Measurements from ENCODE around the gene THRAP3.

The THRAP3 gene

GRCh38 chr1:36328713-36329112, 104.5 kb downstream of the THRAP3 start:
- no peak for FAIRE-seq

DNA sequence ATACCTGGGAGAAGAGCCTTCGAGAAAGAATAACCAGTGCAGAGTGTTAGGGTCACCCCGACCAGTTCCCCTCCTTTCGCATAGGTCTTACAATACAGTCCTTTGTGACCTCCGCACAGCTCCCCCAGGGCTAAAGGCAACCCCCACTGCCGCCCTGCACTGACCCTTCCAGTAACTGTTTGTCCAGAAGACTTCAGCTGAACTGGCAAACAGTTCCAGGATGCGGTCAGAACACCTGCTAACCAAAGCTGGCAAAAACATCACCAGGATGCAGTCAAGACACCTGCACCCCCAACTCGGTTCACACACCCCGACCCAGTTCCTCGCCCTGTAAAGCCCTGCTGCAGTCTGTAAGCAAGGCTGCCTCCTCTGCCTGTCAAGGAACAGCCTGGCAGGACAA, 105.6 kb downstream of the THRAP3 start:
- FAIRE-seq, result no peak

DNA sequence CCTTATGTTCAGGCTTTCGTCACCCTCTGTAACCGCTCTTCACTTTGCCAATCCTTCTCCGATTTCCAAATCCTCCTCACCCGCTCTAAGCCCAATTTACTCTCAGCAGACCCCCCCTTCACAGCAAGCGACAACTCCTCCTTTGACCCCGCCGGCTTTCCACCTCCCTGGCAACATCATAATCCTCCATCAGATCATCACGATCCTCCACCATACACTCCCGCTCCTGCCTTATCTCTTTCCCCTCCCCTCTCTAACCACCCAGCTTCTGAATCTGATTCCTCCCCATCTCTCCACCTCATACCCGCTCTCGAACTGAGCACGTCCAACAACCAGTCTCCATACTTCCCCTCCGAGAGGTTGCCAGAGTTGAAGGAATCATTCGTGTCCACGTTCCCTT, 106.7 kb downstream of the THRAP3 start:
- no peak for FAIRE-seq

DNA sequence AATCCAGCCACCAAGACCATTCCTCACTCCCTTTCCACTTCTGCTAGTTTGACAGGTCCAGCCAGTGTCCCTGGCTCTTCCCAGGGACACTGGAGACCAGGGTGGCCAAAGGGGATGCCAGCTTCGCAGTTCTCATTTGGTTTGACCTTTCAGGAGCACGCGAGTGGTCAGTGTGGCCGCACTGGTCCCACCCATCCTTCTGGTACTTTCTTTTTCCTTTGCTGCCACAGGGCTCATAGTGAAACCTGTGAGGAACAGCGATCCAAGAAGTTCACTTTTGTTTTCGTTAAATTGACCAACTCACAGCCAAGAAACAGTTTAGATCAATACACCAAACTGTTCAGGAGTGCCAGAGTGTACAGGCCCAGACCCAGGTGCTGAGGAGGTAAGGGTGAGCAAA, 113.6 kb downstream of the THRAP3 start:
- no peak for FAIRE-seq

DNA sequence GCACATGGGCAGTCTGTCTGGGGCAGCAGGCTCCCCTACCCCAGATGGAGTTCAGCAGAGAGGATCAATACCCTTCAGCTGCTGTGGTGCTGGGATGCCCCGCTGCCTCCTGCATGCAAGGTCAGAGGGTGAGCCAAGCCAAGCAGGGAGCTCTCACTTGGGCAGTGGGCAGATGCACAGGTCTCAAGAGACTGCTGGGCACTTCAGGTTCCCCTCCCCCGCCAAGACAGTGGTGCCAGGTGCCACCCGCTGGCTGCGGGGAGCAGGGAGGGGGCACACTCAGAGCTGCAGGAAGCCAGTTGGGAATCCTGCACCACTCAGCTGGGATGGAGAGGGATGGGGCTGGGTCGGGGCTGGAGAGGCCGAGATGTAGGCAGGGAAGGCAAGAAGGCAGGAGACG, 115.0 kb downstream of the THRAP3 start:
- FAIRE-seq, result no peak

DNA sequence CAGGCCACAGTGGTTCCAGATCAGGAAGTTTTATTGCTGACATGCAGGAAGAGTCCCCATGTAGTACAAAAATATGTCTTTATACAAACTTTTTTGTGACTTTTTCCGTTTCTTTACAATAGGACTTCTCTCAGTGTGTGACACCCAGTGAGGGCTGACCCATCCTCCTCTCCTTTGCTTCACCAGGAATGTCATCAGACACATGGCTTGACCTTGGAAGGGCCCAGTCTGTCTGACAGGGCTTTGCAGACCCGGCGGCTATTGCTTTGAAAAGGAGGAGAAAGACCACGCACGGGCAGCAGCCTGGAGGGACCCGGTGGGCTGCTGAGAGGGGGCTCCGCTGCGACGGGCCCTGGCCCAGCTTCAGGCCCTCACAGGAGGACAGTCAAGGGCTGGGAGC, 115.4 kb downstream of the THRAP3 start:
- FAIRE-seq, result no peak

DNA sequence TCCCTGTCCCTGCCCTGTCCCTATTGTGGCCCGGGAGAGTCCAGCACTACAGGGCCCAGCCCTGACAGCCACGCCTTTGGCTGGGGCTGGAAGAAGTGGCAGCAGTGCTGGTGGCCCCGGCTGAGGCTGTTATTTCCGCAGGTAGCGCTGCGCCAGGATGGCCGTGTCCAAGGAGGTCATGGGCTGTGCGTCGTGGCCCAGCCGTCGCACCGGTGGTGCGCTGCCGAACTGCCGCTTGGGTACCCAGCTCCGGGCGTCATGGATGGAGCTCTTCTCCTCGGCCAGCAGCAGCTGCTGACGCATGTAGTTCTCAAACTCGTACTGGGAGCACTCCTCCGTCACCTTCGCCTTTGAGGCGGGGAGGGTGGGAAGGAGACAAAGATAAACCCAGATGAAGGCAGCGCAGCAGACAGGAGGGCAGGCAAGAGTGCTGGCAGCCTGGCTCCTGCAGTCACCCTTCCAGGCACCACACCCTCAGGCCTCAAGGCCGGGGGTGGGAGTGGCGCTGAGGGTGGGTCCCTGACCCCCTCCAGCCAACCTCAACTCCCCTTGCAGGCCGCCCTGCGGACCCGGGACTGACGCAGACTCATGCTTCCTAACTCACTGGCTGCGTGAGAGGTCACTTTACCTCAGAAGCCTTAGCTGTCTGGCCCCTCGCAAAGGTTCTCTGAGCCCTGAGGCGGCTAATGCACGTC, 117.5 kb downstream of the THRAP3 start:
- FAIRE-seq, result no peak

DNA sequence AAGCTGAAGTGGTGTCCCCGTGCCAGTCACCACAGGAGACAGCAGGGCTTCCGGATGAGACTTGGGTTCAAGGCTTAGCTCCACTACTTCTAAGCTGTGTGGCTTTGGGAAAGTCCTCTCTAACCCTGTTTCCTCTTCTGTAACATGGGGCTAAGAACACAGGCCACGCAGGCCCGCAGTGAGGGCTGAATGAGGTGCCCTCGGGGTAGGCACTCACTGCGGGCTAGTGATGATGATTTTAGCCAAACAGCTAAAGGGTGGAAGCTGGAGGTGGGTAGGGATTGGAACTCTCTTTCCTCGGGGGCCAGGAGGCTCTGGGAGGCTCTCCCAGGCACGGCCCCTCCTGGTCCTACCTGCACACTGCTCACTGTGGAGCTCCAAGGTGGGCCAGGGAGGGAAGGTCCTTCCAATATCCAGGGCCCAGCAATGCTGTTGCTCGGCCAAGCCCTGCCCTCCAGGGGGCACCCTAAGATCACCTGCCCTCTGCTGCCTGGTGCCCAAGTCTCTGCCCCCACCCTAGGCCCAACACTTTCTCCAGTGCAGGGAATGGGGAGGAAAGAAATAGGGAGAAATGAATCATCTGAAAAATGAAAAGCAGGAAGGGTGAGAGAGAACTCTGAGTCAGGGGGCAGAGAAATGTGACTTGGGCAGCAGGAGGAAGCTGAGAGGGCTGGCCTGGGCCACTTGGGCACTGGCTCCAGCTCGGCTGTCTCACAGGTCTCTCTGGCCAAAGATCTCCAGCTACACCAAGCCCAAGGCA, 118.4 kb downstream of the THRAP3 start:
- no peak for FAIRE-seq

DNA sequence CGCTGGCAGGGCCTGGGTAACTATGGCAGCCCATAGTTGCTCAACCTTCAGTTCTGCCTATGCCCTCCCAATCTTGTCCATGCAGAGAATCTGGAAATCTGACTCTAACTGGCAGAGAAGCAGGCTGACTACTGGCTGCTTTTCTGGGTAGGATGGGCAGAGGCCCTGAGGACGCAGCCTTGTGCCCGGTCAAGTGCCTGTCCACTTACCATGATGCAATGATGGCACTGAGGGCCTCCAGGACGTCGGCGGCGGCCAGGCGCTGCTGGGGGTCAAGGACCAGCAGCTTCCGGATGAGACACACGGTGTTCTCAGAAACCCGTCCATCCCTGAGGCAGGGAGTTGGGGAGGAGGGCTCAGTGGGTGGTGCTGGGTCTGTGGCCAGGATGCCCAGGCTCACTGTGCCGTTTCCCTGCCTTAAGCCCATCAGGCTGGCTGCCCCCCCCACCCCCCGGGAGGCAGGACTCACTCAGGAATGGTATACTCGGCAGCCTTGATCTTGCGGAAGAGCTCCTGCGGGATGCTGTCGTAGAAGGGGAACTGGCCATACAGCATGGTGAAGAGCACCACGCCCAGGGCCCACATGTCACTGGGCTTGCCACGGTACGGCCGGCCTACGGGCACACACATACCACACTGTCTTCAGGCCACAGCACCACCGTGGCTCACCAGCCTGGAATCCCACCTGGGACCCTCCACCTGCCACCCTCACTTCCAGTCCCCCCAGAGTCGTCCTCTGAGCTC, 119.6 kb downstream of the THRAP3 start:
- FAIRE-seq, result no peak

DNA sequence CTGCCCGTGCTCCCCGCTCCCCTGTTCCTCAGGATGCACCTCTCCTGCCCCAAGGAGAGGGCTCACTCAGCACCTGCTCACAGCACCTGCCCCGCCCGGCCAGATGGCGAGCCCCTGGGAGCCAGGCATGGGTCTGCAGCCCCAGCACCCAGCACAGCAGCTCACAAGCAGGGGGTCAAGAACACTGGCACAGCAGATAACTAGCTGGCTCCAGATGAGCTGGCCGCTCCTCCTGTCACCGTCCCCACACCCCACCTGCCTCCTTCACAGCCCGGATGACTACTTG, 120.1 kb downstream of the THRAP3 start:
- FAIRE-seq, result no peak

- FAIRE-seq, result no peak
Observed at GRCh38 chr1:36345353-36345752, 121.1 kb downstream of the THRAP3 start.

DNA sequence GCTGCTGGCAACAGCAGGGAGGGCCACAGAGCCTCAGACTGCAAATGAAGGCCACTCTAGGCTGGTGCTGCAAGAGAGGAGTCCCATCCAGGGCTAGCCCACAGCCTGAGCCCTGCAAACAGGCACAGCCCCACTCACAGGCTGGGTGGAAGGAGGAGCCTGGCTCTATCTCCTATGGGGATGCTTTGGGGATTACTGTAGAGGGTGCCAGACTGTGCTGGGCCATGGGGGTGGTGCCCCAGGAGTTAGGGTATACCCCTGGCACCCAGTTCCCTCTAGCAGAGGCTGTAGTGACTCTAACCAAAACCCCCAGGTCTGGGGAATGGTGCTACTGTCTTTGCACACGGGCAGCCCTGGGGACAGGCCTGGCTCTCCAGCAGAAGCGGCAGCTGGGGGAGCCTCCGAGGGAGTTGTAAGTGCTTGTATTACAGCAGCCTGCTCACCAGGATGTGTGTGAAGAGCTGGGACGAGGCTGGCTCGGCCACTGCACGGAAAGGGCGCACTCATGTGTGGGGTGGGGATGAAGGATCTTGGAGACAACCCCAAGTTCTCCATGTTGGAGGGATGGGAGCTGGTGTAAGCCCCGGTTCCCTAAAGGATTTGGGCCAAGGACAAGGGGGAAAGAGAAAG, 122.6 kb downstream of the THRAP3 start:
- no peak for FAIRE-seq

- no peak for FAIRE-seq
Observed at GRCh38 chr1:36349241-36349671, 125.0 kb downstream of the THRAP3 start.

DNA sequence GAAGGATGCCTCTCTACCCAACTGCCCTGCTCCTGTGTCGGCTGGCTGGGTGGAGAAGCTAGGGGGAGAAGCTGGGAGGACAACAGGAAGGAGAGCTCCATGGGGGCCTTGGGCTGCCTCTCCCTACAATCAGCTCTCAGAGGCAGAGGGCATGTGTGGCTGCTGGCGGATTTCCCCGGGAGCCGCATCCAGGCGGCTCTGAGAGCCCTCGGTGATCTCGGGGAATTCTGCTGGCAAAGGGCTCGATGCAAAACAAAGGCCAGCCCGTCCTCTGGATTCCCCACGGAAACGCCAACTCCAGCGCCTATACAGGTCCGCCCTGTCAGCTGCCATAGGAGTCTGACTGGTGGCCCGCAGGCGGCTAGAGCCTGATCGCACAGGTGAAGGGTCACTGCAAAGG, 125.6 kb downstream of the THRAP3 start:
- FAIRE-seq, result no peak

GRCh38 chr1:36350659-36351226, 126.5 kb downstream of the THRAP3 start:
- no peak for FAIRE-seq

DNA sequence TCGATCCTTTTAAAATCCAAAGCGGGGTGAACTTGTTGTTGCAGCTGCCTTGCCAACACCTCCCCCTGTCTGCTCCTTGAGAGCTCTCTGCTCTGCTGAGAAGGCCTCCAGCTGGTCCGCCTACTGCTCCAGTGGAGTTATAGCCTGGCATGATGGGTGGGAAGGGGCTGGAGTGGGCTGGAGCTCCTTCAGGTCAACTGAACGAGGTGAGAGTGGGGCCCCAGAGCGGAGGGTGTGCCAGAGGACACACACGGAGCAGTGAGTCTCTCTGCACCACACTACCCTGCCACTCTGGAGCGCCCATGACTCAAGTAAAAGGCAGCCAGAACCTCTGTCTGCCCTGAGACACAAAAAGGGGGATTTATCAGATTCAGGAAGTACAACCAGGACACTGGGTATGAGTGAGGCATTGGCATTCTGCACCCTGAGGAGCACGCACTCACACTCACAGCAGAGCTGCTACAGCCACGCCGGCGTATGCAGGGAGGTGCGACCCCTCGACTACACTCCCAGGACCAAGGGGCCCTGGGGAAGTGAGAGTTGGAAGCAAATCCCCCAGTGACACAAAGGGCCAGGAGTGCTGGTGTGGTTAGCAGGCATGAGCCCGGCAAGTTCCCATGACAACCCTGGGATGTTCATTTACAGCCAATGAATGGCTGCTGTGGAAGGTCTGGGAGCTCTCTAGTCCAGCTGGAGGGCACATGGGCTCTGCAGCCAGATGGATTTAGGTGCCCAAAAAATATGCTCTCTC, 127.2 kb downstream of the THRAP3 start:
- no peak for FAIRE-seq

DNA sequence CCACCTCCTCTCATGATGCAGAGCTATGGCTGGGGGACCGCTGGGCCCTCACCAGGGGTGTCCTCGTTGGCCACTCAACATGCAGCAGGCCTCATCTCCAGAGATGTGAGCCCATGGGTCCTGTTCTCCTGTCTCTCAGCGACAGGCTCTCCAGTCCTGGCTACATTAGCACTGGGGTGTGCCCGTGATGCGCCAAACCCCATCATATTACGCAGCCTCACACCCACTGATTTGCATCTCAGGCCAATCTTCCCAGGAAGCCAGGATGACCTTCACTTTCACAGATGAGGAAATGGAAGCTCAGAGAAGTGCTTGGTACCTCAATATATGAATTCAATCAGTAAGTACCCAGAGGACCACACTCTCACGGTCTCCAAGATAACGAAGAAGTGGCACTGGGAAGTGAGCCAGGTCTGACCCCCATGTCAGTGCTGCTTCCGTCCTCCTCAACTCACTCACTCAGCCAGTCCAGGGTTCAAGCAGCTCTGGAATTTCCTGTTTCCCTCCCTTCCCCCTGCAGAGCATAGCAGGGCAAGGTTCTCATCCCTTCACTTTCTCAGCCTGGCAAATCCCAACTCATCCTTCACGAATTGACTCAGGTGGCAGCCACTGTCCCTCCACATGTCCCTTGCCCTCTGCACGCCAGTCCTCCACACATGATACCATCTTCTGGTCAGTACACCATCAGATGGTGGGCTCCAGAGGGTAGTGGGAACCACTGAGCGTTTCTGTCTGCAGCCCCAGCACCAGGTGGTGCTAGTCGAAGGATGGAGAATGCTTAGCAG, 128.1 kb downstream of the THRAP3 start:
- no peak for FAIRE-seq

DNA sequence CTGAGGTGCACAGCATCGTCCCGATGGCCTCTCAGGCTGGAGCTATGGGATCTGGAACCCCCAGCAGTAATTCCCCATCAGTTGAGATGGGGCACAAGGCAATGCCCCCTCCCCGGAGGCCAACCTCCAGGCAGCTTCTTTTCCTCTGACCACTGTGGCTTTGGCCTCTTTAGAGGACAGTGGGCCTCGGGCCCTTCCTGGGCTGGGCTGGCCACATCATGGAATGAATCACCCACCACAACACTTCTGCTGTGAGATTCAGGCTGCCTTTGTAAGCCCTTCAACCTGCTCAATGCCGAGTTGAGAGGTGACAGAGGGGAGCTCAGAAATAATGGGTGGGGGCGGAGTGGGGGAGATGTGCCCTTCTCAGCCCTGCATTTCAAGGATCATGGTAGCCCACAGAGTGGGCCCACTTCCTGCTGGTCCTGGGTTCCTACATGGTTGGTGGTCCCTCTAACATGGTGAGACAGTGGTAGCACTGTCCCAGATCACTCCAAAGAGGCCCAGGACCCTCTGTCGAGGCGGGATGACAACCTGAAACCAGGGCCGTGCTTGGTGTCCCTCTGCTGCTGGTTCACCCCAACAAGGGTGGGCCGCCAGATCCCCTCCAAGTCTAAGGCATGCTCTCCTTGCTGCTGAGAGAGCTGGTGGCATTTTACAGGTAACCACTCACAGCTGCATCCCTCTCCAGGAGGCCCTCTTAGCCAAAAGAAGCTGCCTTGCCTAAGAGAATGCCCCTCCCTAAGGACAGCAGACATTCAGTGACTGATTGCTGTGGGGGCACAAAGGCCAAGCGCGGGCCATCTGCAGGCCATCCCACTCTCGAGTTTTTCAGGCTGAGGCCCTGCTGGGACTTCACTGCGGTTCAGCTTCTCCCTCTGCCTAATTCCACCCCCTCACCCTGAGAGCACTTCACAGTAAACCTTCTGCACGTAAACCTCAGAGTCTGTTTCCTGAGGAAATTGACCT, 129.0 kb downstream of the THRAP3 start:
- FAIRE-seq, result no peak

DNA sequence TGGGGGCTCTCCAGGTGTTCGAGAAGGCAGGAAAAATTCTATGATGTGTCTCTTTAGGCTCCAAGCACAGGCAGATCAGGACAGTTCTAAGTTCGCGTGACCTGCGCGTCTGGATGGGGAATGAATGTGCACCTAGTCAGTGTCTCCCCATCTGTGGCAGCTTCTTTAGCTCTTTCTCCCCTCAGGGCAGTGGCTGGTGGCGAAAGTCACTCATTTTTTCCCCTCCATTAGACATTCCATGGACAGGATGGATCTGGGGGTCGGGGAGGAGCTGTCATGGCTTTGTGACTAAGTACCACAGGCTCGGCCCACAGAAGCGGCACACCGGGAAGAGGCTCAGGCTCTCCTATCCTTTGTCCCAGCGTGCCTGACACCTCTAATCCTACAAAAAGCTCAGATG, 130.2 kb downstream of the THRAP3 start:
- no peak for FAIRE-seq

All from colon (tissue), 2 donors.